Suprapubic skin (tissue), 4 donors: ENCODE data around the gene TTC28.

Experiments used
- CTCF ChIP-seq, 2 donors: fragments of 200-600 bp in 1 of 2; fragments of 450-650 bp in 1 of 2; sonication (generic) in 1 of 2; IDR thresholded peaks; one replicate each; pipeline ENCODE4 v1.5.1; 2016 to 2019; ENCODE audit warnings: antibody characterized with exemption in 2 of 2, mild to moderate bottlenecking in 1 of 2, moderate library complexity in 1 of 2
- EP300 ChIP-seq: sonication (generic); formaldehyde crosslinking; IDR thresholded peaks from one replicate; pipeline ENCODE4 v1.6.1; 2017; ENCODE audit warnings: antibody characterized with exemption
- POLR2AphosphoS5 ChIP-seq, 3 donors: sonication (generic); formaldehyde crosslinking; IDR thresholded peaks; one replicate each; pipeline ENCODE4 v1.6.1; 2017; ENCODE audit warnings: antibody characterized with exemption in 3 of 3

GRCh38 chr22:28023036-28023435 is 656.6 kb downstream of the TTC28 start:
- TF ChIP-seq EP300 (no peak), CTCF (IDR thresholded peaks at IDR 0.05) (no peak), POLR2AphosphoS5 (IDR thresholded peaks at IDR 0.05) (no peak)
